Stimulated activated CD8-positive, alpha-beta memory T cell treated with anti-CD3 and anti-CD28 coated beads, Interleukin-4, amount 100 ng/mL, for 48 hours (primary cell): Measurements from ENCODE around the gene ZNF423.
"Not testable (repeated sequence)": the region's sequence is repeated elsewhere in the genome, so short reads cannot be mapped to it uniquely, and the experiment has no call there.

ENCODE experiments used
- DNase-seq: peaks from one replicate; pipeline ENCODE4 v3.0.0-alpha.2; 2020

ZNF423 gene

GRCh38 chr16:49687476-49688002 lies 168.4 kb downstream of the ZNF423 start:
- no peak for DNase-seq

GRCh38 chr16:49684696-49685095 lies 171.2 kb downstream of the ZNF423 start:
- no peak for DNase-seq

GRCh38 chr16:49682577-49683165 lies 173.2 kb downstream of the ZNF423 start:
- no peak for DNase-seq

- DNase-seq: no peak
These were observed 174.6 kb downstream of the ZNF423 start for GRCh38 chr16:49681217-49681883.

- DNase-seq: no peak
These were observed 176.8 kb downstream of the ZNF423 start for GRCh38 chr16:49679095-49679494.

- DNase-seq: not testable (repeated sequence)
These were observed 178.3 kb downstream of the ZNF423 start for GRCh38 chr16:49677661-49678060.

- no peak for DNase-seq
These were observed 180.5 kb downstream of the ZNF423 start for GRCh38 chr16:49675413-49675812.

GRCh38 chr16:49674990-49675389 lies 180.9 kb downstream of the ZNF423 start:
- DNase-seq: no peak

- no peak for DNase-seq
These were observed 181.5 kb downstream of the ZNF423 start for GRCh38 chr16:49674351-49674851.

GRCh38 chr16:49673442-49673841 lies 182.5 kb downstream of the ZNF423 start:
- DNase-seq: no peak

- DNase-seq: no peak
These were observed 183.2 kb downstream of the ZNF423 start for GRCh38 chr16:49672753-49673152.

GRCh38 chr16:49671333-49671732 lies 184.6 kb downstream of the ZNF423 start:
- DNase-seq: no peak

GRCh38 chr16:49670627-49671026 lies 185.3 kb downstream of the ZNF423 start:
- no peak for DNase-seq

- no peak for DNase-seq
These were observed 190.3 kb downstream of the ZNF423 start for GRCh38 chr16:49665482-49666230.

- no peak for DNase-seq
These were observed 191.4 kb downstream of the ZNF423 start for GRCh38 chr16:49664221-49665215.

- DNase-seq: no peak
These were observed 192.5 kb downstream of the ZNF423 start for GRCh38 chr16:49663081-49664065.

GRCh38 chr16:49662569-49662968 lies 193.3 kb downstream of the ZNF423 start:
- DNase-seq: no peak

- no peak for DNase-seq
These were observed 194.3 kb downstream of the ZNF423 start for GRCh38 chr16:49661465-49662187.

GRCh38 chr16:49660626-49661025 lies 195.3 kb downstream of the ZNF423 start:
- no peak for DNase-seq

GRCh38 chr16:49659356-49659755 lies 196.6 kb downstream of the ZNF423 start:
- no peak for DNase-seq
